Stimulated activated CD8-positive, alpha-beta memory T cell treated with anti-CD3 and anti-CD28 coated beads, Interleukin-7, amount 100 ng/mL, for 48 hours (primary cell): ENCODE results near the gene HHATL.

ENCODE experiments used
- DNase-seq, 2 donors: peaks; one replicate each; pipeline ENCODE4 v3.0.0-alpha.2; 2020; ENCODE audit warnings: low read depth in 1 of 2; ENCODE audit errors: extremely low read depth in 1 of 2

Gene HHATL

DNA sequence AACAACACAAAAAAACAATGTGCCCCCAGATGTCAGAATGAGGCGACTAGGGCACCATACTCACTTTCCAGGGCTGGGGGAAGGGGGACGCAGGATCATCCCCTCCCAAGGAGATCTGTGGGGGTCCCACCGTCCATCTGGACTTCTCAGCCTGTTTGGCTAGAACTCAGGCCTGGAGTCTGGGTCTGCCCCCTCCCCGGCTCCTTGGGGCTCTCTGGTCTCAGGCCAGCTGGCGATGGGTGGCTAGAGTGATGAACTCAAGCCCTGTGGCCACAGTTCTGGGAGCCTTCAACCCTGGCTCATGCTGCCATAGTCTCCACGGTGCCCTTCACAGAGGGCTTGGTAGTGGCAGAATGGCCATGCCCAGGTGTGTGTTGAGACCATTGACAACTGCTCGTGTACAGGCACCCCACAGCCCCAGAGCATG lies 35.5 kb downstream of the HHATL start:
- no peak for DNase-seq

DNA sequence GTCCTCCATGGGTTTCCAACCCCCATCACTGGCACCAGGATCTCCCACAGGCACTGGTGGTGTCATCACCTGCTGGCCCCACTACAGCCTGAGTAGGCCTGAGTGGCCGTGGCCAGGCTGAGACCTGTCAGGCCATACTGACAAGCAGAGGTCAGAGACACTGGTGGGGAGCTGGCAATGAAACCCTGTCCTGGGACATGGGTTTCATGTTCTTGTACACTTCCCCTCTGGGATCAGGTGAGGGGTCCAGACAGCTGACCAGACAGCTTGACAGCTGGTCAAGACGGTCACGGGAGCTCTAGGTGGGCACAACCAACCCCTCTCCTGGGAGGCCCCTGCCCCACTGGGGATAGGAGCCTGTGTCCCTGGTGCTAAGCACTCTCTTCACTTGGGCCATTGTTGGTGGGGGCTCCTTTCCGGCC lies 36.0 kb downstream of the HHATL start:
- DNase-seq = no peak

GRCh38 chr3:42666022-42666421 lies 36.6 kb downstream of the HHATL start:
- no peak for DNase-seq

GRCh38 chr3:42665050-42665878 lies 37.3 kb downstream of the HHATL start:
- no peak for DNase-seq

DNA sequence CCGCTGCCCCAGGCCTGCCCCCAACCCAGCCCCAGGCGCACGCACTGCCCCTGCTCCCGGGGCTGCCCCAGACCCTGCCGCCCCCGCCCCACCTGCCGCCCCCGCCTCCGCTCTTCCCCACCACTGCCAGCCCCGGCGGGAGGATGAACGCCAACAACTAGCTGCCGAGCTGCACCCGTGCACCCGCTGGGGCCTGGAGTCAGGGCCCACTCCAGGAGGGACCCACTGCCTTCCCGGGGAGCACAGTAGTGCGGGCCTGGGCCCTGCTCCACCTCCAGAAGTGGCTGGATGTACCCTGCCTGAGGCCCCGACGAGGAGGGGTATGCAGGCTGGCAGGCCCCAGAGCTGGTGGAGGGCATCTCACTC lies 38.2 kb downstream of the HHATL start:
- DNase-seq = no peak

GRCh38 chr3:42663581-42664437 lies 38.8 kb downstream of the HHATL start:
- no peak for DNase-seq

GRCh38 chr3:42662813-42663535 lies 39.6 kb downstream of the HHATL start:
- no peak for DNase-seq

DNA sequence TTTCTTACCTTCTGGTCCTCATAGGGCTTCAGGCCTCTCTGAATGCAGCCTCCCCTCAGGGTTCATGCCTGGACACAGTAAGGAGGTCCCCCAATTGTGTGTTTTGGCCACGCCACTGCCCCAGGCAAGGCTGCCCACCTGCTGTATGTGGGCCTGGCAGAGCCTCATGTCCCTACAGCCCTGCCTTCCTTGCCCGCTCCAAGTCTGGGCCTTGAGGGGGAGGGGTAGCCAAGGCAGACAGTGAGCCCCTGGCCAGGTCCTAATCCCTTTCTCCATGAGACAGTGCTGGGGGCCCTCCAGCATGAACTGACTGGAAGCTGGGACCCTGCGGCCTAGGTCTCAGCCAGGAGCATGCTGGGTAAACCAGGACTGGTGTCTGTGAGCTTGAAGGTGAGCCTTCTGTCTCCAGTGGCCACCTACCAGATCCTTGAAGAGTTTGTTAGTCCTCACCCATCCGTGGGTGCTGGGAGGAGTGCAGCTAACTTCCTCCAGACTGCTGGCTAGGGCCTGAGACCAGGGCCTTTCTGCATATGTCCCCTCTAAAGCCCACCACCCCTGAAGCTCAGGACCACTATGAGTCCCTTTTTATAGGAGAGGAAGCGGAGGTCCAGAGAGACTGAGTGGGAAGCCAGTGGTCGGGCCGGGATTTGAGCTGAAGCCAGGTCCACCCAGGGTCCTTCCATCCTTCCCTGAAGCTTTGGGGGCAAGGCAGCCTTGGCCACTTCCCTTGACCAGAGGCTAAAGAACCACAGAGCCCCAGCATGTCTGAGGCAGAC lies 40.4 kb downstream of the HHATL start:
- no peak for DNase-seq

- no peak for DNase-seq
Measured at GRCh38 chr3:42661593-42662022, 41.0 kb downstream of the HHATL start.

DNA sequence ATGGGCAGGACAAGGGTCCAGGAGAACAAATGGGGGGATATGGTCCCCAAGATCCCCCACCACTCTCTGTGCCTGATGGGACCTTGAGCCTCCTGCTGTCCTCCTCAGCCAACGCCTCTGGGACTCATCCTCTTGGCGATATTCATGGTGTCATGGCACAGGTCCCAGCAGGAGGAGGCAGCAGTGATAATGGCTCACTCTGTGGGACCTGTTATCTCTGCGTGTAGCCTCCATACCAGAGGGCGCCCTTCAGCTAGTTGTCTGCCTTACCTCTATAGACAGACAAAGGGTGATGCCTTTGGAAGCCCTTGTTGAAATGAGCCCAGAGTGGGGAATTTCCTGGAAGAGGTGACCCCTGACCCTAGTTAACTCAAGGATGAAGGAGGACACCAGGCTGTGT lies 41.7 kb downstream of the HHATL start:
- no peak for DNase-seq

DNA sequence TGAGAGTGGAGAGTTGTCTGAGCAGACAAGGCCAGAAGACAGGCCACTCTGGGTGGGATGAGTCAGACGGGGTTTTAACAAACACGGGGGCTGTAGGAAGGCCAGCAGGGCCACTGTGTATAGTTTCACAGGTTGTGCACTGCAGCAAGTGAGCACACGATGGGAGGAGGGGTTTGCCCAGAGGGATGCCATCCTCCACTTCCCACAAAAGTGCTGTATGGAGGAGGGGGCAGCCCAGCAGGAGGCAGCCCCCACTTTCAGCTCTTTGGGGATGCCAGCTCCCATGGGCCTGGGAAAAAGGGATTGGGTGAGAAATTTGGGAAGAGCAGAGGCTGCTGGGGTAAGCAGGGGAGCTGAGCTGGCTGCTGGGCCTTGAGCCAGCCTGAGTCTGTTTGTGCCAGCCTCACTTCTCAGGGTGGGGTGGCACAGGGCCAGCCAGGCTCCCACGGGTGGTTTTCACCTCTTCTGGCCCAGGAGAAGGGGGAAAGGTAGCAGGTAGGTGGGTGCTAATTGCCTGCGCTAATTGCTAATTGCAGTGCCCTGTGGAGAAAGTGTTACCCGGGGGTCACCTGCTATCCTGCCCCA lies 42.4 kb downstream of the HHATL start:
- no peak for DNase-seq

GRCh38 chr3:42659451-42660130 lies 43.0 kb downstream of the HHATL start:
- DNase-seq = no peak

DNA sequence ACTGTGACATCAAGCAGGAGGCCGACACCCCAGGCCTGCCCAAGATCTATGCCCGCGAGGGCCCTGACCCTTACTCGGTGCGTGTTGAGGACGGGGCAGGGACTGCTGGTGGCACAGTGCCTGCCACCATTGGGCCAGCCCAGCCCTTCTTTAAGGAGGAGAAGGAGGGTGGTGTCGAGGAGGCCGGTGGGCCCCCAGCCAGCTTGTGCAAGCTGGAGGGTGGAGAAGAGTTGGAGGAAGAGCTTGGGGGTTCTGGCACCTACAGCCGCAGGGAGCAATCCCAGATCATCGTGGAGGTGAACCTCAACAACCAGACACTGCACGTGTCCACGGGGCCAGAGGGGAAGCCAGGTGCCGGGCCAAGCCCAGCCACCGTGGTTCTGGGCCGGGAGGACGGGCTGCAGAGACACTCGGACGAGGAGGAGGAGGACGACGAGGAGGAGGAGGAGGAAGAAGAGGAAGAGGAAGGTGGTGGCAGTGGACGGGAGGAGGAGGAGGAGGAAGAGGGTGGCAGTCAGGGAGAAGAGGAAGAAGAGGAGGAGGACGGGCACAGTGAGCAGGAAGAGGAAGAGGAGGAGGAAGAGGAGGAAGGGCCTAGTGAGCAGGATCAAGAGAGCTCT lies 43.7 kb downstream of the HHATL start:
- no peak for DNase-seq

DNA sequence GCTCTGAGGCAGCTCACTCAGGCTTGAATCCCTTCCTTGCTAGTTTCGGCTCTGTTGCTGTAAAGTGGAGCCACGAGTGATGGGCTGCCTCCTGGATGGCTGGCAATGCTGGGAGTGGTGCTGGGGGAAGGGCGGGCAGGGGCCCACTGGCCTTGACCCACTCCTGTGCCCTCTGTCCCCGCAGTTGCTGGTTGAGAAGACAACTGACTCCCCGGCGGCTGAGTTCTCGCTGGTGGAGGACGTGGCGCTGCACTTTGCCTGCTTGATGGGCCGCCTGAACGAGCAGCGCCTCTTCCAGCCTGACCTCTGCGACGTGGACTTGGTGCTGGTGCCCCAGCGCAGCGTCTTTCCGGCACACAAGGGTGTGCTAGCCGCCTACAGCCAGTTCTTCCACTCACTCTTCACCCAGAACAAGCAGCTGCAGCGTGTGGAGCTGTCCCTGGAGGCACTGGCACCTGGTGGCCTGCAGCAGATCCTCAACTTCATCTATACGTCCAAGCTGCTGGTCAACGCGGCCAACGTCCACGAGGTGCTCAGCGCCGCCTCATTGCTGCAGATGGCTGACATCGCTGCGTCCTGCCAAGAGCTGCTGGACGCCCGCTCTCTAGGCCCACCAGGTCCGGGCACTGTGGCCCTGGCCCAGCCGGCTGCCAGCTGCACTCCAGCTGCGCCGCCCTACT lies 44.4 kb downstream of the HHATL start:
- DNase-seq = no peak

GRCh38 chr3:42657675-42658074 lies 44.9 kb downstream of the HHATL start:
- DNase-seq = no peak

DNA sequence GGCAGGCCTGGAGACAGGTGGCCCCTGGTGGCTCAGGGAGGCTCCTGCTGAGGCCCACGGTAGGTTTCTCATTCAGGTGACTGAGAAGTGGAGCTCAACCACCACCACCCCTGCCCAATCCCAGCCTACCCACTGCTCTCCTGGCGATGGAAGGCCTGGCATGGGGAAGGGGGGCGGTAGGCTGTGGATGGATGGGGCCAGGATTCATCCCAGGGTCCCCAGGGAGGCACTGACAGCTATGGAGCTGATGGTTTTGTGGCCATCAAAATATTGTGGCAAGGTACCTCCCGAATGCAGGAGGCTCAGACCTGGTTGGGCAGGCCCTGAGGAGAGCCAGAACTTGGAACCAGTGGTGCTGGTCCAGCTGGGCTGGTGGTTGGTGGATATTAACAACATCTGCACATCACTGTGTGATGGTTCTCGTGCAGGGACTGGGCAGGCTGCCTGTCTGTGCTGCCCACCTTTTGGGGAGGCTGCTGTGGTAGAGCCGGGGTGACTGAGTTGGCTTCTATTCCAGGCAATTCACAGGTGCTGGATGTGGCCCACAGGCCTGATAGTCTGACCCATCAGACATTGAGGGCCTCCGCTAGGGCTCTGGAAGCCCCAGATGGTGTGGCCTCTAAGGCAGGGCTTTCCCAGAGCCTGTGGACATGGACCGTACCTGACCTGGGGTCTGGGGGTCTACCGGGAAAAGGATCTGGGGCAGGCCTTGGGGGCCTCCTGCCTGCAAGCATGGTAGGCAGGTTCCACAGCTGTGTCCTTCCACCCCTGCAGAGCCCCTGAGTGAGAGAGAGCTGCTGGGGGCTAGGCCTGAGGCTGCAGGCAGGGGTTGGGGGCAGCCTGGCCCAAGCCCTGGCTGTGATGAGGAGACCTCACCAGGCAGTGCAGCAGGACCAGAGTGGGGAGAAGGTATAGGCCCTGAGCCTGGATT lies 45.7 kb downstream of the HHATL start:
- DNase-seq = no peak

GRCh38 chr3:42655980-42656679 lies 46.5 kb downstream of the HHATL start:
- DNase-seq = no peak
